Measurements from ENCODE around the gene ACADSB. TPM values are rescaled to one million over a fixed set of nuclear protein-coding genes. Genes with fewer than 3 reads are reported as not detected.

ACADSB gene
- total and polyA plus RNA-seq, 10 of the 15 experiments (the other 5 are each of a cell fraction or from before 2014, with no cell fraction given) = 10.8 to 24.0 (median 15.0) TPM

DNA sequence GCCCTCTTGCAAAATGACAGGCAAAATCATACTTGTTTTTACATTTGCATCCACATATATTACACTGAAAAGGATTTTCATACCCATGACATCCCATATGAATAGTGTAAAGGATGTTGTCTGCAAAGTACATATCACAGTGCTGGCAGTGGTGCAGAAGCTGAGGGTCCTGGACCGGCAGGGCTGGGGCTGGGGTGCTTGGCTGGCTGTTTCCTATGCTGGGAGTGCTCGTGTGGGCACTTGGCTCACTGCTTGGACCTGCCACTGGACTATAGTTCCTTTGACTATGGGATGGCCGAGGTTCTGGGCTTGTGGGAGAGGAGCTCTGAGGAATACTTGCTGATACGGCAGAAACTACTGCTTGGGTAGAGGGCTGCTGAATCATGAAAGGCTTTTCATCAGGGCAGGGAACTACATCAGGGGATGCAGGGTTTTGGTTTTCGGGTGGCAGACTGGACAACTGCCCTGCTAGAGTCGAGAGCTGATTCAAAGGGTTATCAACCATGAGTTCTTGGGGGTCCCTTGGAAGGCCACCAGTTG is 14.9 kb upstream of the ACADSB start:
- ChIA-PET RAD21 (ENCODE audit: unreplicated experiment) (no interaction called here), CTCF (no interaction called here), SMC1A (ENCODE audit: uncharacterized antibody, unreplicated experiment) (no interaction called here), POLR2A (no interaction called here)
- H3K4me1 ChIP-seq (ENCODE audit: control insufficient read depth, insufficient read depth, low read length) = peaks cover 16% of the 10 kb centered on the region
- no peaks in the 10 kb centered on the region for H3K9me3 ChIP-seq (replicated peaks; ENCODE audit: control insufficient read depth, insufficient read depth, low read length)
- H3K9ac ChIP-seq (ENCODE audit: control insufficient read depth, insufficient read depth, low read length) = no peak overlapping the region
- no peak for FAIRE-seq
- no peak overlapping the region for H3K4me2 ChIP-seq (ENCODE audit: control insufficient read depth, insufficient read depth)
- no peaks in the 10 kb centered on the region for H4K20me1 ChIP-seq (ENCODE audit: control insufficient read depth, insufficient read depth)
- no TSS peak for BruUV-seq (replicated peaks)
- no peak overlapping the region for H3K4me3 ChIP-seq
- no peak overlapping the region for H3K27ac ChIP-seq (ENCODE audit: control insufficient read depth, insufficient read depth)
- H3K36me3 ChIP-seq (ENCODE audit: control insufficient read depth in 2 of 2, insufficient read depth in 2 of 2, low read length in 1 of 2) = peaks cover 4 to 10% of the 10 kb centered on the region in 2 experiments; a peak in 3 of 4 replicates
- DNase-seq (ENCODE audit: low read depth, low spot score) = no peak
- no peak for ATAC-seq
- in situ Hi-C loops (cut with MboI) = no loop called here
- TF ChIP-seq SIN3A (IDR thresholded peaks at IDR 0.05; ENCODE audit: low read depth, low read length) (no peak), SP1 (IDR thresholded peaks at IDR 0.05; ENCODE audit: low read depth, low read length) (no peak), POLR2A (IDR thresholded peaks at IDR 0.05; ENCODE audit: low read depth, low read length) (peak; percentile 32; the same call in 1 of the 2 replicates)
- 91% methylated on average over 6 of the region's 6 CpGs for WGBS (ENCODE audit: insufficient coverage, insufficient replicate concordance, low lambda C conversion rate, missing lambda C conversion rate)
- H3K27me3 ChIP-seq (replicated peaks in 1 of 2; ENCODE audit: control insufficient read depth in 2 of 2, insufficient read depth in 2 of 2, low read length in 1 of 2) = no peaks in the 10 kb centered on the region
- no peak overlapping the region for H2AFZ ChIP-seq (ENCODE audit: control insufficient read depth, low read depth, low read length)
- H3K79me2 ChIP-seq (ENCODE audit: control insufficient read depth, insufficient read depth, low read length) = peaks cover 6% of the 10 kb centered on the region
- intact Hi-C loops (cut with micrococcal nuclease; ENCODE audit: unreplicated experiment) = no loop called here

DNA sequence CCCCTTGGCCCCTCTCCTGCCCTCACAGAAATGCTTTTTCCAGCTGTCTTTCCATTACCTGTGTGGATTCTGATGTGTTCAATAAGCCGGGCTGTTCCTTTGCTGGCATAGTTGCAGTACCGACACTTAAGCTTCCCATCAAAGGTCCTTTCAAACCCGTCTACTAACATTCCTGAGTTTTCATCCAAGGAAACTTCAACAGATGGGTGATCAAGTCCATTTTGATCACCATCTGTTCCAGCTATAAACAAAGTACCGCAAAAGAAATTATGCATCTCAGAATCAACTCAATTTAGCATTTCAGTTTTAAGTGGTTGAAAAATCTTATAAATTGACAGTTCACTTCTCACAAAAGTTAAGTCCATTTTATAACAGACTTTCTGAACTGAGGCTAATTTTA is 12.9 kb upstream of the ACADSB start:
- Histone ChIP-seq H3K36me3 (ENCODE audit: control insufficient read depth in 2 of 2, insufficient read depth in 2 of 2, low read length in 1 of 2) (peaks cover 4 to 13% of the 10 kb centered on the region in 2 experiments; a peak in 3 of 4 replicates), H3K27me3 (replicated peaks in 1 of 2; ENCODE audit: control insufficient read depth in 2 of 2, insufficient read depth in 2 of 2, low read length in 1 of 2) (no peaks in the 10 kb centered on the region), H3K79me2 (ENCODE audit: control insufficient read depth, insufficient read depth, low read length) (peaks cover 23% of the 10 kb centered on the region), H3K9ac (ENCODE audit: control insufficient read depth, insufficient read depth, low read length) (no peak overlapping the region), H2AFZ (ENCODE audit: control insufficient read depth, low read depth, low read length) (no peak overlapping the region), H3K4me2 (ENCODE audit: control insufficient read depth, insufficient read depth) (no peak overlapping the region), H3K4me1 (ENCODE audit: control insufficient read depth, insufficient read depth, low read length) (peaks cover 29% of the 10 kb centered on the region), H3K27ac (ENCODE audit: control insufficient read depth, insufficient read depth) (no peak overlapping the region), H4K20me1 (ENCODE audit: control insufficient read depth, insufficient read depth) (no peaks in the 10 kb centered on the region; the same call in 1 of the 2 replicates), H3K9me3 (replicated peaks; ENCODE audit: control insufficient read depth, insufficient read depth, low read length) (no peaks in the 10 kb centered on the region), H3K4me3 (no peak overlapping the region)
- intact Hi-C loops (cut with micrococcal nuclease; ENCODE audit: unreplicated experiment) = loop anchor here (5.0 kb wide), 1 partner anchor 1806 kb away; the partner anchor contains the start of gene ABRAXAS2
- 90% methylated on average over 4 of the region's 4 CpGs for WGBS (ENCODE audit: insufficient coverage, insufficient replicate concordance, low lambda C conversion rate, missing lambda C conversion rate)
- no peak for DNase-seq (ENCODE audit: low read depth, low spot score)
- FAIRE-seq = no peak
- ChIA-PET POLR2A (no interaction called here), CTCF (interaction anchor here (1.2 kb wide), 1 partner anchor 15 kb away, joined by 5 read pairs; no protein-coding TSS in a partner anchor), RAD21 (ENCODE audit: unreplicated experiment) (interaction anchor here (0.9 kb wide), 1 partner anchor 16 kb away, joined by 4 read pairs; the partner anchor contains the start of gene PSTK), SMC1A (ENCODE audit: uncharacterized antibody, unreplicated experiment) (interaction anchor here (2.0 kb wide), 1 partner anchor 11 kb away, joined by 9 read pairs; no protein-coding TSS in a partner anchor)
- no TSS peak for BruUV-seq (replicated peaks)
- ATAC-seq = no peak
- in situ Hi-C loops (cut with MboI) = no loop called here
- TF ChIP-seq TARDBP (IDR thresholded peaks at IDR 0.05; ENCODE audit: borderline replicate concordance) (no peak), NKRF (conservative IDR thresholded peaks at IDR 0.05) (no peak), SUZ12 (IDR thresholded peaks at IDR 0.05; ENCODE audit: unreplicated experiment) (no peak), RAD21 (IDR thresholded peaks at IDR 0.05; ENCODE audit: insufficient read depth, low read depth, low read length) (no peak), STAT1 (conservative IDR thresholded peaks at IDR 0.05) (no peak)
- TF ChIP-seq, protein P1, sequence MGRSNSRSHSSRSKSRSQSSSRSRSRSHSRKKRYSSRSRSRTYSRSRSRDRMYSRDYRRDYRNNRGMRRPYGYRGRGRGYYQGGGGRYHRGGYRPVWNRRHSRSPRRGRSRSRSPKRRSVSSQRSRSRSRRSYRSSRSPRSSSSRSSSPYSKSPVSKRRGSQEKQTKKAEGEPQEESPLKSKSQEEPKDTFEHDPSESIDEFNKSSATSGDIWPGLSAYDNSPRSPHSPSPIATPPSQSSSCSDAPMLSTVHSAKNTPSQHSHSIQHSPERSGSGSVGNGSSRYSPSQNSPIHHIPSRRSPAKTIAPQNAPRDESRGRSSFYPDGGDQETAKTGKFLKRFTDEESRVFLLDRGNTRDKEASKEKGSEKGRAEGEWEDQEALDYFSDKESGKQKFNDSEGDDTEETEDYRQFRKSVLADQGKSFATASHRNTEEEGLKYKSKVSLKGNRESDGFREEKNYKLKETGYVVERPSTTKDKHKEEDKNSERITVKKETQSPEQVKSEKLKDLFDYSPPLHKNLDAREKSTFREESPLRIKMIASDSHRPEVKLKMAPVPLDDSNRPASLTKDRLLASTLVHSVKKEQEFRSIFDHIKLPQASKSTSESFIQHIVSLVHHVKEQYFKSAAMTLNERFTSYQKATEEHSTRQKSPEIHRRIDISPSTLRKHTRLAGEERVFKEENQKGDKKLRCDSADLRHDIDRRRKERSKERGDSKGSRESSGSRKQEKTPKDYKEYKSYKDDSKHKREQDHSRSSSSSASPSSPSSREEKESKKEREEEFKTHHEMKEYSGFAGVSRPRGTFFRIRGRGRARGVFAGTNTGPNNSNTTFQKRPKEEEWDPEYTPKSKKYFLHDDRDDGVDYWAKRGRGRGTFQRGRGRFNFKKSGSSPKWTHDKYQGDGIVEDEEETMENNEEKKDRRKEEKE (IDR thresholded peaks at IDR 0.05) = no peak
- TF ChIP-seq, protein P2, sequence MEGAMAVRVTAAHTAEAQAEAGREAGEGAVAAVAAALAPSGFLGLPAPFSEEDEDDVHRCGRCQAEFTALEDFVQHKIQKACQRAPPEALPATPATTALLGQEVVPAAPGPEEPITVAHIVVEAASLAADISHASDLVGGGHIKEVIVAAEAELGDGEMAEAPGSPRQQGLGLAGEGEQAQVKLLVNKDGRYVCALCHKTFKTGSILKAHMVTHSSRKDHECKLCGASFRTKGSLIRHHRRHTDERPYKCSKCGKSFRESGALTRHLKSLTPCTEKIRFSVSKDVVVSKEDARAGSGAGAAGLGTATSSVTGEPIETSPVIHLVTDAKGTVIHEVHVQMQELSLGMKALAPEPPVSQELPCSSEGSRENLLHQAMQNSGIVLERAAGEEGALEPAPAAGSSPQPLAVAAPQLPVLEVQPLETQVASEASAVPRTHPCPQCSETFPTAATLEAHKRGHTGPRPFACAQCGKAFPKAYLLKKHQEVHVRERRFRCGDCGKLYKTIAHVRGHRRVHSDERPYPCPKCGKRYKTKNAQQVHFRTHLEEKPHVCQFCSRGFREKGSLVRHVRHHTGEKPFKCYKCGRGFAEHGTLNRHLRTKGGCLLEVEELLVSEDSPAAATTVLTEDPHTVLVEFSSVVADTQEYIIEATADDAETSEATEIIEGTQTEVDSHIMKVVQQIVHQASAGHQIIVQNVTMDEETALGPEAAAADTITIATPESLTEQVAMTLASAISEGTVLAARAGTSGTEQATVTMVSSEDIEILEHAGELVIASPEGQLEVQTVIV (IDR thresholded peaks at IDR 0.05; ENCODE audit: borderline replicate concordance, partially characterized antibody) = no peak
